ENCODE data around the gene MDH1B.

DNA sequence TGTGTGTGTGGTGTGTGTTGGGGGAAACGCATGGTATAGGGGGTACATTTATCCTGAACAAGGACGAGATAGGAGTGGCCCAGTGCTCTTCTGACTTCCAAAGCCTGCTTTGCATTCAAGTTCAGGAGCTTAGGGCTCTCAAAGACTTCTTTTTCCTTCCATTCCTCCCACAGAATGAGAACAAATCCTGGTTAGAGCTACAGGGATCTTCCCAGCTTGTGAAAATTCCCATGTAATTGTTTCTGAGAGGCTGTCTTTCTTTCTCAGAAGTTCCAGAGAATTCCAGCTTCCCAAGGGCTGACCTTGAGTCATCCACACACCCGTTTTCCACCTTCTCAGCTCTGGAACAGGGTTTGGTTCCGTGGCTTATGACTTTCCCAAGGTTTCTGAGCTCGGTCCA, 39.2 kb upstream of the MDH1B start:
- TF ChIP-seq POLR2A (IDR thresholded peaks at IDR 0.05), result no peak
- TF ChIP-seq, protein P1, sequence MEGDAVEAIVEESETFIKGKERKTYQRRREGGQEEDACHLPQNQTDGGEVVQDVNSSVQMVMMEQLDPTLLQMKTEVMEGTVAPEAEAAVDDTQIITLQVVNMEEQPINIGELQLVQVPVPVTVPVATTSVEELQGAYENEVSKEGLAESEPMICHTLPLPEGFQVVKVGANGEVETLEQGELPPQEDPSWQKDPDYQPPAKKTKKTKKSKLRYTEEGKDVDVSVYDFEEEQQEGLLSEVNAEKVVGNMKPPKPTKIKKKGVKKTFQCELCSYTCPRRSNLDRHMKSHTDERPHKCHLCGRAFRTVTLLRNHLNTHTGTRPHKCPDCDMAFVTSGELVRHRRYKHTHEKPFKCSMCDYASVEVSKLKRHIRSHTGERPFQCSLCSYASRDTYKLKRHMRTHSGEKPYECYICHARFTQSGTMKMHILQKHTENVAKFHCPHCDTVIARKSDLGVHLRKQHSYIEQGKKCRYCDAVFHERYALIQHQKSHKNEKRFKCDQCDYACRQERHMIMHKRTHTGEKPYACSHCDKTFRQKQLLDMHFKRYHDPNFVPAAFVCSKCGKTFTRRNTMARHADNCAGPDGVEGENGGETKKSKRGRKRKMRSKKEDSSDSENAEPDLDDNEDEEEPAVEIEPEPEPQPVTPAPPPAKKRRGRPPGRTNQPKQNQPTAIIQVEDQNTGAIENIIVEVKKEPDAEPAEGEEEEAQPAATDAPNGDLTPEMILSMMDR (IDR thresholded peaks at IDR 0.05), result no peak
